Right lobe of liver (tissue), 4 donors: Measurements from ENCODE around the gene C20orf173.

Experiments
- CTCF ChIP-seq, 4 donors: fragments of 200-600 bp in 3 of 4; fragments of 450-650 bp in 1 of 4; IDR thresholded peaks; one replicate each; pipeline versions ENCODE4 v1.5.1 to v1.8.0; 2016 to 2022; ENCODE audit warnings: antibody characterized with exemption in 4 of 4, mild to moderate bottlenecking in 2 of 4
- POLR2A ChIP-seq: fragments of 450-650 bp; IDR thresholded peaks from one replicate; pipeline ENCODE4 v1.6.1; 2017; ENCODE audit warnings: antibody characterized with exemption, mild to moderate bottlenecking
- donor health status: DM: no; HTN: no; CAD: no.
- donor health status: DM: no; HTN: no; CAD: no.
- donor health status: DM: no; HTN: yes; CAD: no.

GRCh38 chr20:35525639-35526038, 3.8 kb downstream of the C20orf173 start:
- TF ChIP-seq CTCF (IDR thresholded peaks at IDR 0.05) = no peak
- TF ChIP-seq POLR2A = no peak
